Measurements from ENCODE around the gene LTA.

LTA gene

GRCh38 chr6:31541658-31542521, 30.2 kb upstream of the LTA start, which contains the start of gene DDX39B:
Gene DDX39B (minus strand): TSS chr6:31542003. CDS start chr6:31540532, 1,471 bp downstream.
- DNase-seq (ENCODE audit: low read depth), result peak; percentile 91

DNA sequence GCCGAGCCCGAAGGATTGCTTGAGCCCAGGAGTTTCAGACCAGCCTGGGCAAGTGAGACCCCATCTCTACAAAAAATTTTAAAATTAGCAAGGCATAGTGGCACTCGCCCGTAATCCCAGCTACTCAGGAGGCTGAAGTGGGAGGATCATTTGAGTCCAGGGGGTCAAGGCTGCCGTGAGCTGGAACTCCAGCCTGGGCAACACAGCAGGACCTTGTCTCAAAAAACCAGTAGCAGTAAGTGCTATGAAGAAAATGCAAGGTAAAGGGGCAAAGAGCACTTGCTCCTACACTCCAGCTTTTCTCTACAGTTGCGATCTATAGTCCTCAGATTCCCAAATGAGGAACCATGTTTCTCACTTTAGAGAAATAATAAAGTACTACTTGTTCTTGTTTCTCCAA, 28.4 kb upstream of the LTA start:
- no peak for DNase-seq (ENCODE audit: low read depth)

DNA sequence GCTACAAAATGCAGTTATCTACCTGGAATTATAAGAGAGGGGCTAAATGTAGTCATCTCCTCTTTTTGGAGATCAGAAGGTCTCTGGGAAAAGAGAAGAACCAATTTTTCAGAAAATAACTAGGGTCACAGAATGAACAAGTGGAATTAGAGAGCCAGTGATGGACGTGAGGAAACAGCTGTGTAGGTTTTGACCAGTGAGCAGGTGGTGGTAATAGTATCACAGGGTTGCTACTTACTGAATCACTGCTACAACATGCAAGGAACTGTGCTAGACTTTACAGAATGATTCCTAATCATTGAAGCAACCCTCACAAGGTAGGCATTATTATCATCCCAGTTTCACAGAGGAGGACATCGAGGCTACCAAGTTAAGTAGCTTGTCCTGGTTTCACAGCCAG, 27.4 kb upstream of the LTA start:
- no peak for DNase-seq (ENCODE audit: low read depth)

DNA sequence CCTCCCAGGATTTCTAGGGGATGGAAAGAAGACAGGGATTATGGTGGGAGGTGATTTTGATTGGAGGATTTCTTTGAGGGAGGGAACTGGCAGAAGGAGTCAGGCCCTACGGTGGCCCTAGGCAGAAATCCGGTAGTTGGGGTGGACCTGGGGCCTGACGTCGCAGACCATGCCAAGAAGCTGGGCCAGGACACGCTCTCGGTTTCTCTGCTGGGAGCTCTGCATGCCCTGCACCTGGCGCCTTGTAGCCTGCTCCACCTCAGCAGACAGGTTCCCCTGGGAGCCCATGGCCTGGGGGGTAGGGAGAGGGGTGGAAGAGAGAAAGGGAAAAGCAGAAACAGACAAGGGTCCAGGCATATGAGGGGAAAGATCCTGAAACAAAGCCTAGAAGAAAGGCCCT, 26.8 kb upstream of the LTA start:
- DNase-seq (ENCODE audit: low read depth), result no peak

- peak; percentile 78 for DNase-seq (ENCODE audit: low read depth)
Observed at GRCh38 chr6:31546339-31546957, 25.6 kb upstream of the LTA start, which contains the start of gene ATP6V1G2. Gene ATP6V1G2 (minus strand): TSS chr6:31546608. CDS start chr6:31546559, 49 bp downstream.

DNA sequence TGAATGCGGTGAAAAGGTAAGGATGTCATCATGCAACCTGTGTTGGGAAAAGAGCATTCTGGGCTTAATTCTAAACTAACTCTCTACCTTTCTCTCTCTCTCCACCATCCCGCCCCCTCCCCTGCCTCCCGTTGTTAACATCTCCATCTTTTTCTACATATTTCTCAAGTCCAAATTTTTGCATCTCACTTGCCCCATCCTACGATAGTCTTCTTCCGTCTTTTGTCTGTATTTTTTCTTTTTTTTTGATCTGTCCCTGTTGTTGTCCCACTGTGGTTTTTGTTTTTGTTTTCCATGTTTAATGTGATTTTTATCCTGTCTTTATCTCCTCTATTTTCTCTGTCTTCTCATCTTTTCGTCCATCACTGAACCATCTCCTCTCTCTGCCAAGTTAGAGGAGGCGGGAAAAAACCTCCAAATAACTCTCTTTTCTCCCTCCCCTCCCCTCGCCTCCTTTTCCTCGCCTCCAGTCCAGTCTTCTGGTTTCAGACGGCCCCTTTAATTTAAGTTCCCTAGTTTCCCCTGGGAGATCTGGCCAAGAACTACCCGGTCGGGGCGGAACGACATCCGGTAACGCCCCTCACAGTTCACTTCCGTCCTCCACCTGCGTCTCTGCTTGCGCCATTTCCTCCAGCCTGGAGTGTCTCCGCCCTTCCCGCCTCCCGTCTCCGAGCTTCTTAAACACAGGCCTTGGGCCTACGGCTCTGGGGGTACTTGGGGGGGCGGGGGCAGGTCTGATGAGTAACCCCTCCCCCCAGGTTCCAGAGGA, 24.9 kb upstream of the LTA start, which contains the start of gene NFKBIL1:
TSS of gene NFKBIL1 (plus strand) at position 651 of the 769 bp plus-strand sequence. CDS start at position 738, 87 bp downstream.
- DNase-seq (ENCODE audit: low read depth), result peak; percentile 86

GRCh38 chr6:31547727-31548543, 24.2 kb upstream of the LTA start:
- DNase-seq (ENCODE audit: low read depth), result no peak

DNA sequence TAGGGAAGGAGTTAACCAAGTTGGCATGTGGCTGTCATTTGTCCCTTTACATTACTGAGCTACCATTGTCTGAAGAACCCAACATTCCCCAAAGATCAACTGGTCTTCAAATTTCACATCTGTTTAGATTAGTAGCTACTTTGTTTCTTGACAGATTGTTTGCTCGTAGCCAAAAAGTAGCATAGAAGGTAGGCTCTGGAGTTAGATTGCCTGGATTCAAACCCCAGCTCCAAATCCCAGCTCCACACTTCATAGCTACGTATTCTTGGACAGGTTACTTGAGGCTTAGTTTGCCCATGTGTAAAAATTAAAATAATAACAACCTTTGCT, 23.6 kb upstream of the LTA start:
- DNase-seq (ENCODE audit: low read depth), result no peak

DNA sequence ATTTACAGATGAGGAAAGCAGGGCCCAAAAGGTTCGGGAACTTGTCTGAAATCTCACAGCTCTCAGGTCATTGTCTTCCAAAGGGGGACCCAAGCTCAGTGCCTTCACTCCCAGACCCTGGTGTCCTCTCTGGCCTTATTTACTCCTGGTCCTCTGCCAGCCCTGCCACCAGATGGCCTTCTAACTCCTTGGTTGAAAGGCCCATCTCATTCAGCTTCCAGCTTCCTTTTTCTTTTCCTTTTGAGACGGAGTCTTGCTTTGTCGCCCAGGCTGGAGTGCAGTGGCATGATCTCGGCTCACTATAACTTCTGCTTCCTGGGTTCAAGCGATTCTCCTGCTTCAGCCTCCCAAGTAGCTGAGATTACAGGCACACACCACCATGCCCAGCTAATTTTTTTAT, 20.7 kb upstream of the LTA start:
- DNase-seq (ENCODE audit: low read depth), result peak; percentile 53

DNA sequence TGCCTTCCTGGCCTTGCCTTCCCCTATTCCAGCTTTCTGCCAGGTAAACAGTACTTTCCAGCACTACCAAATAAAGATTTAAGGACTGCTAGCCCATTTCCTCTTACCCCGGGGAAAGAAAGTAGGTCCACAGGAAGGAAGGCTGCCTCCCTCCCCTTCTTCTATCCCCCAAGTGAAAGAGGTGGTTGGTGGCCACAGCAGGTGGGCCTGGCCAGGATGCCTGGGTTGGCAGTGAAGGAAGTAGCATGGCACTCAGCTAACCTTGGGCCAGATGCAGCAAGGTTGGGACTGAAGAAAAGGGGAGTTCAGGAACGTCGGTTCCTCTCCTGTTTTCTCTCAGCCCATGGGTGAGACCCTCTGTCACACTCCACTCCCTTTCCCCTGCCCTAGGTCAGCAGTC, 15.8 kb upstream of the LTA start:
- no peak for DNase-seq (ENCODE audit: low read depth)

- DNase-seq (ENCODE audit: low read depth), result no peak
Observed at GRCh38 chr6:31557443-31558317, 14.4 kb upstream of the LTA start.

DNA sequence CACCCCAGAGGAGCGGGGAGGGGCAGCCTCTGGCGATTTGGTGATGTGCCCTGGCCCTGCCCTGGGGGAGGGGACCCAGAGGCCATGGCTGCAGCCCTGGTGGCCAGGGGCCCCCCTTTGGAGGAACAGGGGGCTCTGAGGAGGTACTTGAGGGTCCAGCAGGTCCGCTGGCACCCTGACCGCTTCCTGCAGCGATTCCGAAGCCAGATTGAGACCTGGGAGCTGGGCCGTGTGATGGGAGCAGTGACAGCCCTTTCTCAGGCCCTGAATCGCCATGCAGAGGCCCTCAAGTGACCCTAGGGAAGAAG, 13.8 kb upstream of the LTA start:
- DNase-seq (ENCODE audit: low read depth), result no peak

DNA sequence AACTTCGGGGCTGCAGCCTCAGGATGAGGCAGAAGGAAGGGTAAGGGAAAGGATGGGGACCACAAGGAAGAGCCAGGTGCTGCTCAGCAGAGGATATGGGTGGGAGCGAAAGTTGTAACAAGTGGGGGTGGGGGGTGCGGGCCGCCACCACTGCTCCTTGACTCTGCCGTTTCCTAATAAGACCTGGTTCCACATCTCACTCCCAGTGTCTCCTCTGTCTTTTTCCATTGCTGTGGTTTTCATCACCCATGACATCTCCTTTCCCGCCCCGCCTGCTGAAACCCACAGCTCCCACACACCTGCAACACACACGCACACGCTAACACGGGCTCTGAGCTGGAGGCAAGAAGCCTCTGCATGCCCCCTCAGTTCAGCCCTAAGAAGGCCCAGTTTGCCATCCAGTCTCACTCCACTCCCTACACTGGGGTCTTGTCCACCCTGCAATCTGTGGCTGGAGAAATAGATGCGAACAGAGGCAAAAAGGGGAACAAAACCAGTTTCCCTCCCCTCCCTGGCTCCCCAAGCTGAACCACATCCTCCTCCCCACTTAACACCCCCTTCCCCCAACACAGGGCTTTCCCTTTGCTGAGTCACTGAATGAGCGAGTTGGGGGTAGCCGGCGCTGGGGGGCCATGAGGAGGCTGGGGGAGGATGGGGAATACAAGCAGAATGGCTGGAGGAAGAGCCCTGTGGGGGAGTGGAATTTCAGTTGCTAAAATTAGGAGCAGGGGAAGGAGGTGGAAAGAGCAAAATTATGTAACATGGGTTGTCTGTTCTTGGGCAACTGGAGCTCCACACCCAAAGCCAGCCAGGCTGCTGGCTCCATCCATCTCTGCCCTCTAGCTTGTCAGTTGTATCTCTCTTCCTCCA, 13.2 kb upstream of the LTA start:
- DNase-seq (ENCODE audit: low read depth), result peak; percentile 66

DNA sequence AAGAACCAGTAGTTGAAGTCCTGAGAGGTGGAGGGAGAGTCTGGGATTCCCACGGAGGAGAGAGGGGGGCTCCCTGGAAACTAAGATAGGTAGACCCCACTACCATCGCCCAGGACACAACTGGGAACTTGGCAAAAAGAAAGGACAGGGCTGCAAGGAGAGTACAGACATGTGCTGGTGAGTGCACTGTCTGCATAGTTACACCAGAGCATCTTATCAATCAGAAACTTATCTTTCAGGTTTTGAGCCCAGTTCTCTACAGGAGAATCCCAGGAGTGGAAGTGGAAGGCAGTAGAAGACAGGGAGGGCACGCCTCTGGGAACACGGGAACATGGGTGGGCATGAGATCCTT, 12.5 kb upstream of the LTA start:
- no peak for DNase-seq (ENCODE audit: low read depth)

DNA sequence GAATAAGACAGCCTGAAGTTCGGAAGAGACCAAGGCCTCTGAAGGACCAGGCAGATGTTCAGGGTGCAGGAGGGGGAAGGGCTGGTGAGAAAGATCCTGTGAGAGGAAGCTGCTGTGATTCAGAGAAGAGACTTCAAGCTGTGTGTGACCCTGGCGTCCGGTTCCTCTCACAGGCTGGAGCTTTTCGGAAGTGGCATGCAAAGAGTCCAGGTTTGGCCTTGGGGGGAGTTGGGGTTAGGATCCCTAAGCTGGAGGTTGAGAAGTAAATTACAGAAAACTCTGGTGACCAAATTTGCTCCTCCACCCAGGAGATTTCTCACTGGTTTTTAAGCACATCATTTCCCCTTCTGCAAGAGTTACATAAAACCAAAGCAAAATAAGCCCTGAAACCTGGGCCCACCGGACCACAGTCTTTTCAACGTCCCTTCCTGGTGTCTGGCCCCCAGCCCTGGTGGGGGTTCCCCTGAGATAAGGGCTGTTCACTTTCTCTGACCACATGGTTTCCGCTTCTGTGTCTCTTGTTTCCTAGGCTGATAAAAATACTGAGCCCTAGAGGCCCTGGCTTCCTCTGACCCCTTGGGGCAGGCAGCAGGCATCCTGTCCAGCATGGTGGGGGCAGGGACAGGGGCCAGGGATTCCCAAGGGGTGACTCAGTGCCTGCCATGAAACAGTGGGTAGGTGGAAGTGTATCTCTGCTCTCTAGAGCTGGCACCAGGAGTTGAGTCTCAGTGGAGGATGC, 12.0 kb upstream of the LTA start:
- no peak for DNase-seq (ENCODE audit: low read depth)

DNA sequence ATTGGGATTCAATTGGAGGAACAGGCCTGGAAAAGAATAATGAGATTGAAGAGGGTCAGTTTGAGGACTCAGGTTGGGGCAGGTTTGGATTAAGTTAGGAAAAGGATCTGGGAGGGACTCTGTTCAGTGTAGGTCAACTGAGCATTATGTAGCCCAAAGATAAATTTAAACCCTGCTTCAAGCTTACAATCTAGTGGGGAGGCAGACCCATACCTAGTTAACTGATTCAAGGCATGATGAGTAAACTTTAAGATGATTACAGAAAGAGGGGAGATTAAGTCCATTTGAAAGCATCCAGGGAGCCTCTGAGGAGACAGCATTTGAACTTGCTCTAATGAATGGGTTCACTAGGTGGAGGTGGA, 11.4 kb upstream of the LTA start:
- no peak for DNase-seq (ENCODE audit: low read depth)

GRCh38 chr6:31567531-31568370, 4.3 kb upstream of the LTA start:
- no peak for DNase-seq (ENCODE audit: low read depth)

- peak; percentile 61 for DNase-seq (ENCODE audit: low read depth)
Observed at GRCh38 chr6:31568537-31568961, 3.5 kb upstream of the LTA start.

All from activated T-helper 9 cell treated with anti-CD3 and anti-CD28 coated beads, Interleukin-2, amount 50 U/mL, for 16 hours (primary cell).